Stimulated activated CD4-positive, alpha-beta T cell treated with anti-CD3 and anti-CD28 coated beads, Interleukin-1b, Interleukin-23, amount 100 ng/mL, for 24 hours (primary cell): ENCODE measurements around the gene RPL34.

Experiments used
- DNase-seq, 4 experiments: peaks; one replicate each; pipeline ENCODE4 v3.0.0-alpha.2; 2020; ENCODE audit warnings: low read depth in 4 of 4, low spot score in 1 of 4

RPL34 gene

GRCh38 chr4:108624263-108625056 lies 4.1 kb downstream of the RPL34 start:
- DNase-seq, result no peak

GRCh38 chr4:108626056-108626455 lies 5.7 kb downstream of the RPL34 start:
- DNase-seq, result no peak

GRCh38 chr4:108628411-108628810 lies 8.0 kb downstream of the RPL34 start:
- DNase-seq, result no peak

- no peak for DNase-seq
Measured at GRCh38 chr4:108635070-108635655, 14.8 kb downstream of the RPL34 start.

- no peak for DNase-seq
Measured at GRCh38 chr4:108636246-108636645, 15.9 kb downstream of the RPL34 start.

- DNase-seq, result no peak
Measured at GRCh38 chr4:108637856-108638255, 17.5 kb downstream of the RPL34 start.

GRCh38 chr4:108644237-108644636 lies 23.9 kb downstream of the RPL34 start:
- no peak for DNase-seq

GRCh38 chr4:108646706-108647105 lies 26.3 kb downstream of the RPL34 start:
- no peak for DNase-seq

- no peak for DNase-seq
Measured at GRCh38 chr4:108649863-108650211, 29.5 kb downstream of the RPL34 start.

- peak; percentile 86 to 91 (median 88) for DNase-seq
Measured at GRCh38 chr4:108650212-108651013, 30.0 kb downstream of the RPL34 start, which contains the start of gene OSTC. TSS of gene OSTC (plus strand) at chr4:108650599. CDS start at chr4:108650656, 57 bp downstream.

- DNase-seq, result no peak
Measured at GRCh38 chr4:108651014-108651791, 30.8 kb downstream of the RPL34 start.

GRCh38 chr4:108662629-108663028 lies 42.3 kb downstream of the RPL34 start:
- DNase-seq, result no peak

GRCh38 chr4:108674356-108674977 lies 54.1 kb downstream of the RPL34 start:
- DNase-seq, result no peak
